ENCODE data around the gene ADCY1. TPM values are rescaled to one million over a fixed set of nuclear protein-coding genes. Genes with fewer than 3 reads are reported as not detected.
"Not testable (repeated sequence)": the region's sequence is repeated elsewhere in the genome, so short reads cannot be mapped to it uniquely, and the experiment has no call there.

Gene ADCY1
- total RNA-seq, 3 donors from 2014 or later (not counting 1 experiment from before 2014, with no cell fraction given), result 0.02 to 0.15 TPM; not detected in 1

DNA sequence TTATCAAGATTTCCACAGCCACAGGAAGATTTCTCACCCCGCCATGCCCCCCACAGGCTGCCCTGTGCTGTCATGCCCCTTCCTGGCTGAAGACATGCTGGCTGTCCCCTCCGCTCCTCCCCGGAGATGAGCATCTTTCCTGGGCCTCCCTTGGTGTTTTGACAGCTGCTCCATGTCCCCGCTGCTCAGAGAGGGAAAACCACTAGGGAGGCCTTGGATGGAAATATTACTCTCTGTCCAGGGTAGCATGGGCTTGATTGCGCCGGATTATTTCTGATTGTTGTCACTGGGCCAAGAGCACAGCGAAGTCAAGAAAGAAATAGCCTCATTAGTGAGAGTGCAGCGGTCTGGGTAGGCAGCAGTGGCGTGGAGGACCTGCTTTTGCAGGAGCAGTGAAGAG lies 164.8 kb downstream of the ADCY1 start:
- H3K4me1 ChIP-seq (ENCODE audit: control insufficient read depth, insufficient read depth, low read length); H3K9me3 ChIP-seq (ENCODE audit: control insufficient read depth, insufficient read depth, low read length); H3K27me3 ChIP-seq (ENCODE audit: control insufficient read depth, insufficient read depth, low read length); H3K9me3 Mint-ChIP-seq; H3K27ac Mint-ChIP-seq; H3K36me3 ChIP-seq (ENCODE audit: control insufficient read depth, insufficient read depth, low read length); H3K4me1 Mint-ChIP-seq; H3K4me3 ChIP-seq (ENCODE audit: low read length); H3K4me3 Mint-ChIP-seq; H3K27me3 Mint-ChIP-seq (ENCODE audit: low read depth in 2 of 2); intact Hi-C loops (cut with micrococcal nuclease); DNase-seq; H3K36me3 Mint-ChIP-seq; ATAC-seq; H3K27ac ChIP-seq (ENCODE audit: low read length): not testable (repeated sequence)
- 94% methylated on average over 9 of the region's 9 CpGs for WGBS (ENCODE audit: insufficient coverage)

DNA sequence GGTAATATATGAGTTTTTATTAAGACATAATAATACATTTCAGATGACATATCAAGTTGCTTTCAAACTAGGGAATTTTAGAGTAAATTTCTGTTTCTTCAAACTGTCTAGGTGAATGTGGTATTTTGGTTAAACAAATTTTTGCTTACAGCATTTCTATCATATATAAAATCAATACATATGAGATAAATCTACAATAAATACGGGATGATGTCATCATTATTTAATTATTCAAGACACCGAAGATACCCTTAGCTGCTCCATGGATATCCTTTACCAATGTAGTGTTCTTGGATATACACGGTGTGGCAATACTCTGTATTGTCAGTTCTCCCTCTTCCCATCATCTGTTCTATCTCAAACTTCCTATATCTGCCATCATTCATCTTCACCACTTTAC lies 166.4 kb downstream of the ADCY1 start:
- H3K27me3 ChIP-seq (ENCODE audit: control insufficient read depth, insufficient read depth, low read length); H3K27me3 Mint-ChIP-seq (ENCODE audit: low read depth in 2 of 2); H3K4me3 Mint-ChIP-seq; H3K27ac ChIP-seq (ENCODE audit: low read length); H3K4me1 Mint-ChIP-seq; H3K27ac Mint-ChIP-seq; intact Hi-C loops (cut with micrococcal nuclease); H3K4me1 ChIP-seq (ENCODE audit: control insufficient read depth, insufficient read depth, low read length); H3K36me3 ChIP-seq (ENCODE audit: control insufficient read depth, insufficient read depth, low read length); H3K4me3 ChIP-seq (ENCODE audit: low read length); H3K9me3 ChIP-seq (ENCODE audit: control insufficient read depth, insufficient read depth, low read length); H3K9me3 Mint-ChIP-seq; ATAC-seq; DNase-seq: not testable (repeated sequence)
- H3K36me3 Mint-ChIP-seq, result peaks cover 16% of the 10 kb centered on the region
- no CpG with 5 or more reads among the region's 3 CpGs for WGBS (ENCODE audit: insufficient coverage)

DNA sequence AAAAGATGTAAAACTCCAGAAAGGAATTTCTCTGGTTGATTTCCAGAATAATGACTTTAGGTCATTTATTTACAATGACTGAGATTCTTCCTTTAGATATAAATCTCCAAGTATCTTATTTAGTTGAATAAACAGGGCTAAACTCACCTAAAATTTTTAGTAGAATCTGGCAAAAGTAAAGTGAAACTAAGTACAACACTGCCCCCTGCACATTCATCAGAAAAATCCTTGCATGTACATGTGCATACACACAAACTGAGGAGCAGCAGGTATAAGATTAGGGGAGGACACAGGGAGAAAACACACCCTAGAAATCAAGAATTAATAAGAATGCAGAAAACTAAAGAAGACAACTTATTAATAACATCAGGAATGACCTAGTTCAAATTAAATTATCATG lies 174.8 kb downstream of the ADCY1 start:
- H3K27ac ChIP-seq (ENCODE audit: low read length); intact Hi-C loops (cut with micrococcal nuclease); DNase-seq; H3K4me3 Mint-ChIP-seq; ATAC-seq; H3K4me1 ChIP-seq (ENCODE audit: control insufficient read depth, insufficient read depth, low read length); H3K27ac Mint-ChIP-seq; H3K9me3 ChIP-seq (ENCODE audit: control insufficient read depth, insufficient read depth, low read length); H3K9me3 Mint-ChIP-seq; H3K36me3 ChIP-seq (ENCODE audit: control insufficient read depth, insufficient read depth, low read length); H3K4me1 Mint-ChIP-seq; H3K27me3 Mint-ChIP-seq (ENCODE audit: low read depth in 2 of 2); H3K4me3 ChIP-seq (ENCODE audit: low read length); H3K27me3 ChIP-seq (ENCODE audit: control insufficient read depth, insufficient read depth, low read length): not testable (repeated sequence)
- peaks cover 26% of the 10 kb centered on the region for H3K36me3 Mint-ChIP-seq

DNA sequence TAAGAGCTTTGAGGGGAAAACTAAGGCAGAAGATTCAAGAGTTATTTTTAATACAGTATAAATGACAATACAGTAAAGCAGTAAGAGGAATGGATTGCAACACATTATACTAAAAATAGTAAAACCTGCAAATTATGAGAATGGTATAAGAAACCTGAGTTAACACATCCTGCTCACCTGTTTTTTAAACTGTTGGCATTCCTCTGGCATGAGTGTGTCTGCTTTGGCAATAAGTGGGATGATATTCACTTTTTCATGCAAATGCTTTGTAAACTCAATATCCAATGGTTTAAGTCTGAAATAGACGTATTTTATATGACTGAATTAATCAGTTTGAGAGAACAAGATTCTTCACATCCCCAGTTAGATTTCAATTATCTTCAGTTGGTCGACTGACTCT lies 177.2 kb downstream of the ADCY1 start:
- H3K4me3 ChIP-seq (ENCODE audit: low read length); H3K27ac ChIP-seq (ENCODE audit: low read length); H3K27ac Mint-ChIP-seq; H3K4me1 Mint-ChIP-seq; DNase-seq; H3K36me3 ChIP-seq (ENCODE audit: control insufficient read depth, insufficient read depth, low read length); ATAC-seq; H3K4me1 ChIP-seq (ENCODE audit: control insufficient read depth, insufficient read depth, low read length); H3K9me3 Mint-ChIP-seq; intact Hi-C loops (cut with micrococcal nuclease); H3K4me3 Mint-ChIP-seq; H3K27me3 ChIP-seq (ENCODE audit: control insufficient read depth, insufficient read depth, low read length); H3K9me3 ChIP-seq (ENCODE audit: control insufficient read depth, insufficient read depth, low read length); H3K27me3 Mint-ChIP-seq (ENCODE audit: low read depth in 2 of 2): not testable (repeated sequence)
- H3K36me3 Mint-ChIP-seq, result peaks cover 17% of the 10 kb centered on the region
- 88% methylated on average over 2 of the region's 2 CpGs for WGBS (ENCODE audit: insufficient coverage)

DNA sequence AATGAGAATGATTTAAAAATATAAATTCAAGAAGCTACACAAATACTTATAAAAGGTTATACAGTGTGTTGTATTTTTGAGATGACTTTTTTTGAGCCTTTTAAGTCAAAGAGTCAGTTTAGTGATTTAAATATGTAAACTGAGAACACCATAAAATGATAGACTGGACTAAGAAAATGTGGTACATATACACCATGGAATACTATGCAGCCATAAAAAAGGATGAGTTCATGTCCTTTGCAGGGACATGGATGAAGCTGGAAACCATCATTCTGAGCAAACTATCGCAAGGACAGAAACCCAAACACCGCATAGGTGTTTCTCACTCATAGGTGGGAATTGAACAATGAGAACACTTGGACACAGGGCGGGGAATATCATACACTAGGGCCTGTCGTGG lies 182.2 kb downstream of the ADCY1 start:
- H3K4me1 Mint-ChIP-seq; intact Hi-C loops (cut with micrococcal nuclease): not testable (repeated sequence)

DNA sequence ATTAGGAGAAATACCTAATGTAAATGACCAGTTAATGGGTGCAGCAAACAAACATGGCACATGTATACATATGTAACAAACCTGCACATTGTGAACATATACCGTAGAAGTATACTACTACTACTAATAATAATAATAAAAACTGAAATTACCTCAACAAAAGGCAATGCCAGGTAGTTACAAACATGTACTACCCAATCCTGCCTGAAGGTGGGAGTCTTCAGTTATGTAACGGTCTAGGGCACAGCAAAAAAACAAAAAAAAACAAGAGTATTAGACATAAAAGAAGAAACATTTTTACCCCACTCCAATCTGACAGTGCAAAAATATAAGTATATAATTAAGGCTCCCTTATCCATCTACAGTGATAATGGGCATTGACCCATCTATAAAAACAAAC lies 182.6 kb downstream of the ADCY1 start:
- H3K4me1 ChIP-seq (ENCODE audit: control insufficient read depth, insufficient read depth, low read length); H3K27me3 Mint-ChIP-seq (ENCODE audit: low read depth in 2 of 2); H3K4me3 Mint-ChIP-seq; ATAC-seq; H3K36me3 Mint-ChIP-seq; H3K4me3 ChIP-seq (ENCODE audit: low read length); H3K9me3 ChIP-seq (ENCODE audit: control insufficient read depth, insufficient read depth, low read length); H3K36me3 ChIP-seq (ENCODE audit: control insufficient read depth, insufficient read depth, low read length); H3K27ac ChIP-seq (ENCODE audit: low read length); H3K4me1 Mint-ChIP-seq; H3K27me3 ChIP-seq (ENCODE audit: control insufficient read depth, insufficient read depth, low read length); intact Hi-C loops (cut with micrococcal nuclease); H3K9me3 Mint-ChIP-seq: not testable (repeated sequence)
- TF ChIP-seq, protein P1, sequence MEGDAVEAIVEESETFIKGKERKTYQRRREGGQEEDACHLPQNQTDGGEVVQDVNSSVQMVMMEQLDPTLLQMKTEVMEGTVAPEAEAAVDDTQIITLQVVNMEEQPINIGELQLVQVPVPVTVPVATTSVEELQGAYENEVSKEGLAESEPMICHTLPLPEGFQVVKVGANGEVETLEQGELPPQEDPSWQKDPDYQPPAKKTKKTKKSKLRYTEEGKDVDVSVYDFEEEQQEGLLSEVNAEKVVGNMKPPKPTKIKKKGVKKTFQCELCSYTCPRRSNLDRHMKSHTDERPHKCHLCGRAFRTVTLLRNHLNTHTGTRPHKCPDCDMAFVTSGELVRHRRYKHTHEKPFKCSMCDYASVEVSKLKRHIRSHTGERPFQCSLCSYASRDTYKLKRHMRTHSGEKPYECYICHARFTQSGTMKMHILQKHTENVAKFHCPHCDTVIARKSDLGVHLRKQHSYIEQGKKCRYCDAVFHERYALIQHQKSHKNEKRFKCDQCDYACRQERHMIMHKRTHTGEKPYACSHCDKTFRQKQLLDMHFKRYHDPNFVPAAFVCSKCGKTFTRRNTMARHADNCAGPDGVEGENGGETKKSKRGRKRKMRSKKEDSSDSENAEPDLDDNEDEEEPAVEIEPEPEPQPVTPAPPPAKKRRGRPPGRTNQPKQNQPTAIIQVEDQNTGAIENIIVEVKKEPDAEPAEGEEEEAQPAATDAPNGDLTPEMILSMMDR (IDR thresholded peaks at IDR 0.05), result peak; percentile 27
- peak overlapping the region in 1 of 2 donors; percentile 51 for H3K27ac Mint-ChIP-seq
- no CpG with 5 or more reads among the region's 2 CpGs for WGBS (ENCODE audit: insufficient coverage)
- DNase-seq, result peak in 1 of 2 donors; percentile 41

More for the DNA sequence above, 182.2 kb downstream of the ADCY1 start:
- not testable (repeated sequence) for H3K36me3 Mint-ChIP-seq; H3K27me3 ChIP-seq (ENCODE audit: control insufficient read depth, insufficient read depth, low read length); H3K36me3 ChIP-seq (ENCODE audit: control insufficient read depth, insufficient read depth, low read length); H3K9me3 ChIP-seq (ENCODE audit: control insufficient read depth, insufficient read depth, low read length); H3K4me3 Mint-ChIP-seq; H3K4me1 ChIP-seq (ENCODE audit: control insufficient read depth, insufficient read depth, low read length); H3K27me3 Mint-ChIP-seq (ENCODE audit: low read depth in 2 of 2); DNase-seq; H3K27ac Mint-ChIP-seq; H3K9me3 Mint-ChIP-seq; H3K27ac ChIP-seq (ENCODE audit: low read length); ATAC-seq; H3K4me3 ChIP-seq (ENCODE audit: low read length)
- WGBS (ENCODE audit: insufficient coverage), result 100% methylated on average over 2 of the region's 4 CpGs

DNA sequence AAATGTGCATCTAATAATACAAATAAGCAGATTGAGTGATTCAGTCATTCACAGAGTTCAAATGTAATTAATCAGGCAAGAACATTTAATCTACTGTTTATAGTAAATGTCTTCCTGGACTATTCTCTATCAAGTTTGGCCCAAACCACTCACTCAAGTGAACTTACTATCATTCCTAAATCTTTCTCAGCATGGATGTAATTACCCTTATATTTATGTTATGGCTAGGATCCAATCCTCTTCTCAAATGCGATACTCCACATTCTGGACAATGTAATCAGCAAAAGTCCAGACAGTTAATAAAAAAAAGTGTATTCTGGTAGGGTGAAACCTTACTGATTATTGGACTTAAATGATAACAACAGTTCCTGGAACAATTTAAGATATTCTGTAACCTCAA lies 185.3 kb downstream of the ADCY1 start:
- H3K27ac ChIP-seq (ENCODE audit: low read length); H3K9me3 Mint-ChIP-seq; H3K4me3 ChIP-seq (ENCODE audit: low read length); H3K27me3 Mint-ChIP-seq (ENCODE audit: low read depth in 2 of 2); H3K27me3 ChIP-seq (ENCODE audit: control insufficient read depth, insufficient read depth, low read length); H3K36me3 Mint-ChIP-seq; H3K27ac Mint-ChIP-seq; H3K4me1 ChIP-seq (ENCODE audit: control insufficient read depth, insufficient read depth, low read length); H3K9me3 ChIP-seq (ENCODE audit: control insufficient read depth, insufficient read depth, low read length); intact Hi-C loops (cut with micrococcal nuclease); H3K4me3 Mint-ChIP-seq; H3K36me3 ChIP-seq (ENCODE audit: control insufficient read depth, insufficient read depth, low read length); DNase-seq; ATAC-seq: not testable (repeated sequence)
- peaks cover 6 to 12% of the 10 kb centered on the region in 2 donors for H3K4me1 Mint-ChIP-seq
- WGBS (ENCODE audit: insufficient coverage), result no CpG with 5 or more reads among the region's 1 CpG
